Heart left ventricle (tissue), 13 donors: ENCODE measurements around the gene UEVLD.

Source experiments
- CTCF ChIP-seq, 12 donors: fragments of 200-600 bp; sonication (generic) in 4 of 12; IDR thresholded peaks; one replicate each; pipeline versions ENCODE4 v1.5.0 to v1.8.0; 2018 to 2022; ENCODE audit warnings: antibody characterized with exemption in 12 of 12, mild to moderate bottlenecking in 5 of 12
- POLR2A ChIP-seq, 2 donors: fragments of 450-650 bp; IDR thresholded peaks; one replicate each; pipeline ENCODE4 v1.6.1; 2017; ENCODE audit warnings: antibody characterized with exemption in 2 of 2, mild to moderate bottlenecking in 2 of 2, moderate library complexity in 2 of 2
- donor health status: ischemic (EF 13 %, LVEDD 7.1; RV severe dilation, severe dysfunction).
- donor health status: DM: no; HTN: yes; CAD: no.
- donor health status: DM: no; HTN: no; CAD: no.
- donor health status: ischemic (EF 25% LVEDD 6.9; RV normal size, moderate dysfunction).
- donor health status: ischemic (EF 25% LVEDD 5.7; RV mildly dilated, moderate dysfunction).
- donor health status: ischemic (EF 35%, LVEDD 5.7; RV mildly dilated, moderate dysfunction).
- donor health status: nonischemic (EF 11% LVEDD 7.7; RV severe dilation, severe dysfunction).
- donor health status: DM: yes; HTN: yes; CAD: no.
- donor health status: PGD.
- donor health status: ischemic (EF 29% LVEDD 5.4; RV normal size, mild dysfunction).
- donor health status: nonischemic (EF 23%, LVEDD 6.1; RV moderate dilation, normal function).

GRCh38 chr11:18580113-18580766, 8.3 kb downstream of the UEVLD start:
- TF ChIP-seq CTCF (IDR thresholded peaks at IDR 0.05) (no peak), POLR2A (IDR thresholded peaks at IDR 0.05) (no peak)
